Mucosa of descending colon (tissue), 3 donors: ENCODE data around the gene DLX1. TPM values are rescaled to one million over a fixed set of nuclear protein-coding genes. Genes with fewer than 3 reads are reported as not detected.

Experiments used
- ATAC-seq: fragments of 200-7000 bp; cut with Tn5 transposase; one replicate; pipeline ENCODE4 v1.9.1; 2020; ENCODE audit warnings: mild to moderate bottlenecking, moderate library complexity
- DNase-seq, 3 donors: peaks; one replicate each; pipeline ENCODE4 v3.0.0-alpha.2; 2020
- H3K36me3 ChIP-seq: fragments of 200-600 bp; one replicate; pipeline ENCODE4 v1.8.0; 2021; ENCODE audit warnings: low read depth, mild to moderate bottlenecking
- H3K4me1 ChIP-seq: fragments of 200-600 bp; one replicate; pipeline ENCODE4 v1.8.0; 2021; ENCODE audit warnings: low read depth, mild to moderate bottlenecking
- H3K4me3 ChIP-seq: fragments of 200-600 bp; one replicate; pipeline ENCODE4 v1.8.0; 2021; ENCODE audit warnings: mild to moderate bottlenecking
- H3K9me3 ChIP-seq: fragments of 200-600 bp; one replicate; pipeline ENCODE4 v1.8.0; 2021; ENCODE audit warnings: mild to moderate bottlenecking
- intact Hi-C, 2 donors: fragments of 100-400 bp; cut with DNase I in 1 of 2; cut with micrococcal nuclease in 1 of 2; formaldehyde crosslinking; loops; one replicate each; pipeline versions ENCODE4 v1.11.0 to v1.11.1; 2022; cut with DNase I, micrococcal nuclease
- total RNA-seq, 3 donors: library from RNA; stranded (reverse); fragmentation: NEBNext Ultra II Directional in 2 of 3; extraction: Animal tissue kit (Norgen Biotek cat#: 25700) in 2 of 3; gene quantifications; one replicate each; pipeline versions ENCODE4 v1.2.1 to v1.2.4, GENCODE V29; 2021 to 2023
- TF ChIP-seq, protein P1 (sequence below): fragments of 200-600 bp; IDR thresholded peaks from one replicate; pipeline ENCODE4 v1.8.0; 2022; ENCODE audit warnings: antibody characterized with exemption, mild to moderate bottlenecking
- donor health status: DM: no; HTN: no; CAD: no; lungs with moderate emphysema.
- donor health status: DM: no; HTN: no; CAD: no.
- donor health status: DM: no; HTN: yes; CAD: no.

Gene DLX1
- total RNA-seq, 3 donors from 2014 or later = 0.14 to 0.79 (median 0.58) TPM

GRCh38 chr2:172100080-172100934 lies 15.0 kb downstream of the DLX1 start:
- ATAC-seq = no peak
- TF ChIP-seq, protein P1, sequence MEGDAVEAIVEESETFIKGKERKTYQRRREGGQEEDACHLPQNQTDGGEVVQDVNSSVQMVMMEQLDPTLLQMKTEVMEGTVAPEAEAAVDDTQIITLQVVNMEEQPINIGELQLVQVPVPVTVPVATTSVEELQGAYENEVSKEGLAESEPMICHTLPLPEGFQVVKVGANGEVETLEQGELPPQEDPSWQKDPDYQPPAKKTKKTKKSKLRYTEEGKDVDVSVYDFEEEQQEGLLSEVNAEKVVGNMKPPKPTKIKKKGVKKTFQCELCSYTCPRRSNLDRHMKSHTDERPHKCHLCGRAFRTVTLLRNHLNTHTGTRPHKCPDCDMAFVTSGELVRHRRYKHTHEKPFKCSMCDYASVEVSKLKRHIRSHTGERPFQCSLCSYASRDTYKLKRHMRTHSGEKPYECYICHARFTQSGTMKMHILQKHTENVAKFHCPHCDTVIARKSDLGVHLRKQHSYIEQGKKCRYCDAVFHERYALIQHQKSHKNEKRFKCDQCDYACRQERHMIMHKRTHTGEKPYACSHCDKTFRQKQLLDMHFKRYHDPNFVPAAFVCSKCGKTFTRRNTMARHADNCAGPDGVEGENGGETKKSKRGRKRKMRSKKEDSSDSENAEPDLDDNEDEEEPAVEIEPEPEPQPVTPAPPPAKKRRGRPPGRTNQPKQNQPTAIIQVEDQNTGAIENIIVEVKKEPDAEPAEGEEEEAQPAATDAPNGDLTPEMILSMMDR = no peak
- Histone ChIP-seq H3K4me1 (peaks cover 59% of the 10 kb centered on the region), H3K9me3 (no peaks in the 10 kb centered on the region), H3K4me3 (no peak overlapping the region), H3K36me3 (no peaks in the 10 kb centered on the region)
- peak in 1 of 3 donors; percentile 26 for DNase-seq
- intact Hi-C loops = no loop called here

GRCh38 chr2:172100935-172101820 lies 15.9 kb downstream of the DLX1 start:
- Histone ChIP-seq H3K4me1 (peaks cover 55% of the 10 kb centered on the region), H3K9me3 (no peaks in the 10 kb centered on the region), H3K4me3 (no peak overlapping the region), H3K36me3 (no peaks in the 10 kb centered on the region)
- intact Hi-C loops = no loop called here
- DNase-seq (peak in 1 of 3 donors; percentile 28), ATAC-seq (no peak)
- TF ChIP-seq, protein P1 = no peak

- no peaks in the 10 kb centered on the region for H3K36me3 ChIP-seq
- no peaks in the 10 kb centered on the region for H3K9me3 ChIP-seq
- DNase-seq (peak in 1 of 3 donors; percentile 50), ATAC-seq (peak; percentile 32)
- H3K4me1 ChIP-seq = peaks cover 54% of the 10 kb centered on the region
- TF ChIP-seq, protein P1 = no peak
- no peak overlapping the region for H3K4me3 ChIP-seq
- intact Hi-C loops = no loop called here
Measured at GRCh38 chr2:172101821-172102390, 16.6 kb downstream of the DLX1 start.

DNA sequence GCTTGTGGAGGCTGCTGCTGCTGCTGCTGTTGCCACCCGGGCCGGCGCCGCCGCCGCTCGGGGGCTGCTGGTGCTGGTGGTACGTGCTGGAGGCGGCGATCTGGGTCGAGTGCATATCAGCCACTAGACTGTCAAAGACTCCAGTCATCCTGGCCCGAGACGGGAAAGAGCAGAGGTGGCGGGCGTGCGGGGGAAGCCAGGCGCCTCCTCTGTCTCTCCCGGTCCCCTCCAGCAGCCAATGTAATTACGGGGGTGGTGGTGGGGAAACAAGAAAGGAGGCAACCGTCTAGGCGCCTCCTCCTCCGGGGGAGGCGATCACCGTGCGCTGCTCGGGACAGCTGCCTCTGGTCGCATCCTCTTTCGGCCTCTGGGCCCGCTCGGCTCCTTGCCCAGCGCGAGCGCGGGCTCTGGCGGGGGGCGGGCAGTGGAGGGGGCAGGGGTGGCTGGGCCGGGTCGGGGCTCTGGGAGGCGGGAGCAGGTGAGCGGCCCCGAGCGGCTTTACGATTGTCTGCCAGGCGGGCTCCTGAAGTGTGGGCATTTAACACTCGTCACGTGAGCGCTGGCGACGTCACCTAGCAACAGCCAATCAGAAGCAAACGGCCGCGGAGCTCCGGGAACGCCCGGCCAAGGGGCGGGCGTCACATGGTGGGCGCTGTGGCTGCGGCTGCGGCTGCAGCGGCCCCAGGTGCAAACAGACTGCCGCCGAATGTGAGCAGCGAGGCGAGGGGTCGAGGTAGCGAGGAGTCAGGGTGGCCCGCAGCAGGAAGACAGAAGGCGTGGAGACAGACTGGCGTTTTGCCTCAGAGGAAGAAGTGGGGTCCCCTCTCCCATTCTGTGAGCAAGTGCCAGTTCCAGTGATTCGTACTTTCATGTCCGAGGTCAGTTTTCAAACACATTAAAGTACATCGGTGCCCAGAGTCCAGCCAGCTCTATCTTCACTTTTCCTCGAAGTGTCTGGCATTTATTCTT lies 17.4 kb downstream of the DLX1 start, which contains the start of gene DLX2:
DLX2 (minus strand) TSS at position 510 of the 969 bp plus-strand sequence; CDS start at position 148, 362 bp downstream.
- H3K4me3 ChIP-seq = no peak within 1 kb of the TSS
- DNase-seq (peak; percentile 88 to 90 (median 89)), ATAC-seq (peak; percentile 82)
- peaks cover 52% of the 10 kb centered on the region for H3K4me1 ChIP-seq
- no peaks in the 10 kb centered on the region for H3K36me3 ChIP-seq
- TF ChIP-seq, protein P1 = no peak
- intact Hi-C loops = no loop called here
- H3K9me3 ChIP-seq = no peaks in the 10 kb centered on the region
